SH-SY5Y (cell line): ENCODE measurements around the gene ADRA2B.

Experiments
- GATA2 ChIP-seq: IDR thresholded peaks from 2 replicates; pipeline ENCODE4 v1.6.1; 2011; ENCODE audit warnings: mild to moderate bottlenecking, low read depth, low read length
- GATA3 ChIP-seq: IDR thresholded peaks from 2 replicates; pipeline ENCODE4 v1.6.1; 2011; ENCODE audit warnings: low read depth, mild to moderate bottlenecking, low read length, moderate library complexity

- TF ChIP-seq GATA2 (no peak), GATA3 (no peak)
Measured at GRCh38 chr2:96148410-96149217, 32.2 kb upstream of the ADRA2B start.
